Measurements from ENCODE around the gene FOCAD.

GRCh38 chr9:20732118-20732517 is 48.1 kb downstream of the FOCAD start:
- TF ChIP-seq CTCF (conservative IDR thresholded peaks at IDR 0.05; ENCODE audit: low read depth, low read length) (no peak), EZH2 (IDR thresholded peaks at IDR 0.05; ENCODE audit: low read length, unreplicated experiment) (no peak)

Data from PC-3 (cell line).